ENCODE data around the gene LRTM2.

LRTM2 gene

DNA sequence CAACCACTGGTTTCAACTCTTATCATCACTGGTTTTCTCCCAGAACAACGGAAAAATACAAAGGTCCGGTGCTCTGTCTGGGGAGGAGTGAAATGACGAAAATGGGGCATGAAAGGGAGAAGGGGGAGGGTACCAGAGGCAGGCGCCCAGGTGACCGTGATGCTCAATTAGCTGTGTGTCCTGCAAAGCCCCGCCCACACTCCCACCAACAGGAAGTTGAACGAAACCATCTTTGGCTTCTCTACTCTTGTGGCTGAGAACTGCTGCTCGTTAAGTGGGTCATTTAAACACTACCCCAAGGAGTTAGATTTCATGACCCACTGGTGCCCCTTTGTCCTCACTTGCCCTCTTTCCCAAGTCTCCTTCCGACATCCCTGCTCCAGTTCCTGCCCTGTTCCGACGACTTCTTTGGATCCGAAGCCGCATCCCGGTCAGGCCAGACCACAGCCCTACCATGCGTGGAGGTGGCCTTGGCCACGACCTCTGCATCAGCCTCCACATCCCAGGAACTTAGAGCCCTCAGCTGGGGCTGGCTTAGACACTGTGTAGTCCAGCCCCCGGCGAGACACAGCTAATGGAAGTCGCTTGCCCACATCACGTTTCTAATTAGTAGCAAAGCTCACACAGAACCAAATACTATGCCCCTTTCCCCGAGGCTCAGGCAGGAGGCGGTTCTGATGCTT, 11.4 kb upstream of the LRTM2 start:
- Histone ChIP-seq H3K36me3 (ENCODE audit: control insufficient read depth, insufficient read depth, low read length) (no peaks in the 10 kb centered on the region), H3K9me3 (ENCODE audit: control insufficient read depth, insufficient read depth, low read length) (no peaks in the 10 kb centered on the region), H3K27me3 (ENCODE audit: control insufficient read depth, insufficient read depth, low read length) (no peaks in the 10 kb centered on the region), H3K9ac (ENCODE audit: low read depth, low read length) (no peak overlapping the region), H3K4me1 (ENCODE audit: control insufficient read depth, insufficient read depth, low read length) (no peaks in the 10 kb centered on the region), H3K4me3 (ENCODE audit: low read depth, low read length) (no peak overlapping the region)

DNA sequence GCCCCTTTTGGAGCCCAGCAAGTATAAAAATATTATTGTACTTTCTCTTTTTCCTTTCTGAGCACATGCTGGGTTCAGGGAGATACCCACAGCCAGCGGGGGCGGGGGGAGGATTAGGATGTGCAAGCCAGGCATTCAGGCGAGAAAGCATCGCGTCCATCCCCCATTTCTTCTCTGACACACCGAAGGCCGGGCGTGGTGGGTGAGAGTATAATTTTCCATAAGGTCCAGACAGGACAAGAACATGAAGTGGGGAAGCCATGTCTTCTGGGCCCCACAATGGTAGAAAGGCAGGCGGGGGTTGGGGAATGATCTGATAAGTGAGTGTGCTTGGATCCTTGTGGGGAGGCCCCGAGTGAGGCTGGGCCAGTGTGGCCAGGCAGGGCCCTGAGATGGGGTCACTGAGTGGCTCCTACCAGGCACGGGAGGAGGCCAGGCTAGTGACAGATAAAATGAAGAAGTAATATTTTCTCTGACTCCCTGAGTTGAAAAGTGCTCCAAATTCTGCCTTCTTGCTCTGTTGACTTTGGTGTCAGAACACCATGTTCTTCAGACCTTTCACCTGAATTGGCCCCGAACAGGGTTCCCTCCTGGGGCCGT, 10.7 kb upstream of the LRTM2 start:
- Histone ChIP-seq H3K4me3 (ENCODE audit: low read depth, low read length) (no peak overlapping the region), H3K4me1 (ENCODE audit: control insufficient read depth, insufficient read depth, low read length) (no peaks in the 10 kb centered on the region), H3K27me3 (ENCODE audit: control insufficient read depth, insufficient read depth, low read length) (no peaks in the 10 kb centered on the region), H3K9ac (ENCODE audit: low read depth, low read length) (no peak overlapping the region), H3K36me3 (ENCODE audit: control insufficient read depth, insufficient read depth, low read length) (no peaks in the 10 kb centered on the region), H3K9me3 (ENCODE audit: control insufficient read depth, insufficient read depth, low read length) (no peaks in the 10 kb centered on the region)

DNA sequence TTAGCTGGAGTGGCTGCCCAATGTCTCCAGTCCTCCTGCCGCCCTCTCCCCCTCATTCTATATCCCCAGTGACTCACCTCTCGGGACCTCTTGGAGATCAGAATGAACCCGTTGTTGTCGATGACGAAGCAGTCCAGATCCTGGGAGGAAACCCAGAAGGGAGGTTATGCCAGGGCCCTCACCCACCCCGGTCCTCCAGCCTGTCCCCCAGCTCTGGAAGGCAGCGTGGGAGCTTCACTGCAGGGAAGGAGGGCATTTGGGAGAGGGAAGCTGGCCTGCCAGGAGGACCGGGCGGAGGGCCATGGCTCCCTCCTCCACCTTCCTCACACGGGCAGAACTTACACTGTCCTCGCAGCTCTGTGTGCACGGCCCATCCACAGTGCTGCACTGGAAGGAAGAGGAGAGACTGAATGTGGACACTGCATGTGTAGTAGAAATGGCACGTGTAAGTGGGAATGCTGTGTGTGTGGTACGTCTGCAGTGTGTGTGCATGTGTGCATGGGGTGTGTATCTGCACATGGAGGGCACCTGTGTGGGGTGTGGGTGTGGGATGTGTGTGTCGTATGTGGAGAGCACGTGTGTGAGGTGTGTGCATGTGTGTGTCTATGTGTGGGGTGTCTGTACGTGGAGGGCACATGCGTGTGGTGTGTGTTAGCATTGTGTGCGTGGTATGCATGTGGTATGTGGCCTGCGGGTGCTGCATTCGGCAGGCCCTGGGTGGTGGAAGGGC, 10.0 kb upstream of the LRTM2 start:
- Histone ChIP-seq H3K4me3 (ENCODE audit: low read depth, low read length) (no peak overlapping the region), H3K9ac (ENCODE audit: low read depth, low read length) (no peak overlapping the region), H3K27me3 (ENCODE audit: control insufficient read depth, insufficient read depth, low read length) (no peaks in the 10 kb centered on the region)

DNA sequence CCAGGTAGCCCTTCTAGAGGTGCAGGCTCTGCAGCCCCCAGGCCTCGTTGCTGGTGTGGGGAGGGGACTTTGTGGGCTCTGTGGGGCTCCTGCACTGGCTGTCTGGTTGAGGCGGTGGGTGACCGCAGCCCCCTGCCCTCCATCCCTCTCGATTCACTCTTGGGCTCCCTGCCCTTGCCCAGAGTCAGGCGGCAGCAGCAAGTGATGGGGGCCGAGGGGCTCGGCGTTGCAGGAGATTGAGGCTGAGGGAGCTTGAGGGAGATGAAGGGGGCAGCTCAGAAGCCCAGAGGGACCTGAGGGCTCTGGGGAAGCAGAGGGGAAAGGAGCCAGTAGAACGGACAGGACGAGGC, 9.5 kb upstream of the LRTM2 start:
- Histone ChIP-seq H3K4me1 (ENCODE audit: control insufficient read depth, insufficient read depth, low read length) (no peaks in the 10 kb centered on the region), H3K9ac (ENCODE audit: low read depth, low read length) (no peak overlapping the region), H3K9me3 (ENCODE audit: control insufficient read depth, insufficient read depth, low read length) (no peaks in the 10 kb centered on the region), H3K27me3 (ENCODE audit: control insufficient read depth, insufficient read depth, low read length) (no peaks in the 10 kb centered on the region), H3K36me3 (ENCODE audit: control insufficient read depth, insufficient read depth, low read length) (no peaks in the 10 kb centered on the region), H3K4me3 (ENCODE audit: low read depth, low read length) (no peak overlapping the region)

More for the DNA sequence above, 10.0 kb upstream of the LRTM2 start:
- no peaks in the 10 kb centered on the region for H3K36me3 ChIP-seq (ENCODE audit: control insufficient read depth, insufficient read depth, low read length)
- H3K4me1 ChIP-seq (ENCODE audit: control insufficient read depth, insufficient read depth, low read length) = no peaks in the 10 kb centered on the region
- H3K9me3 ChIP-seq (ENCODE audit: control insufficient read depth, insufficient read depth, low read length) = no peaks in the 10 kb centered on the region

DNA sequence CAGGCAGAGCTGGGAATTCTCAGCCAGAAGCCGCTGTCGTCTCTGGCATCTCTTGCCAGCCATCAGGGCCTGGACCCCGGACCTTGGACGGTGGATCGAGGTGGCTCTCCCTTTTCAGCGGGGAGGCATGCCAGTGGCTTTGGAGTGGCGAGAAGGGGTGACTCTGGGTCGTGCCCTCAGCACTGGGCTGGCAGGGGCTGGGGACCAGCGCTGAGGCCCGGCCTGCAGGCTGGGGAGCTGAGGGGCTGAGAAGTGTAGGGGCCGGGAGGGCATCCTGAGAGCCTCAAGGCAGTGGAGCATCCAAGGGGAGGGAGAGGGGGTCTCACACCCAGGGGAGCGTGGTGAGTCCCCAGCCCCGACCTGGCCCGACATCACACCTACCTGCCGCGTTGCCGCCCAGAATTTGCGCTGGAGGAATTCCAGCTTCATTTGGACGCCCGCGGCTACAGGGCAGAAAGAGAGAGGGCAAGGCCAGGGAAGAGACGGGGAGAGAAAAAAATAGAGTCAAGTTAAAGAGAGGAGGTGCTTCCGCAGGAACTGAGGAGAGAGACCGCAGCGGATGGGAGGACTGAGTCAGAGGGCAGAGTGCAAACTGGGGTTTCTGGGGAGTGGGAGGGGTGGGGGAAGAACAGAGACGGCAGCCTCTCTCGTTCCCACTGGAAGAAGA, 9.0 kb upstream of the LRTM2 start:
- no peaks in the 10 kb centered on the region for H3K27me3 ChIP-seq (ENCODE audit: control insufficient read depth, insufficient read depth, low read length)
- no peak overlapping the region for H3K4me3 ChIP-seq (ENCODE audit: low read depth, low read length)
- H3K9ac ChIP-seq (ENCODE audit: low read depth, low read length) = no peak overlapping the region
- H3K36me3 ChIP-seq (ENCODE audit: control insufficient read depth, insufficient read depth, low read length) = no peaks in the 10 kb centered on the region
- H3K9me3 ChIP-seq (ENCODE audit: control insufficient read depth, insufficient read depth, low read length) = no peaks in the 10 kb centered on the region
- no peaks in the 10 kb centered on the region for H3K4me1 ChIP-seq (ENCODE audit: control insufficient read depth, insufficient read depth, low read length)

DNA sequence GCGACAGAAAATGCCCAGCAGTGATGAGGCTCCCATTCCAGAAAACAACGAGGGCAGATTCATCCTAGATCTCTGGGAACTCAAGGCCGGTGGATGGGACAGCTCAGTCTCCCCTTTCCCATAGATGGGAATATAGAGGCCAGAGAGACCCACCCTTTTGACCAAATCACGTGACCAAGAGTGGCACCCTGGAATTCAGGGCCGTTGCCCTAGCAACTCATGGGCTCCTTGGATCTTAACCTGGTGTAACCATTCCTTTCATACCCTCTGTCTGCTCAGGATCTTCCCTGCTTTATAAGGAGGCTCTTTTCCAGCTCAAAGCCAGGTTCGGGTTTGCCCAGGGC, 8.4 kb upstream of the LRTM2 start:
- H3K9ac ChIP-seq (ENCODE audit: low read depth, low read length) = no peak overlapping the region
- H3K4me1 ChIP-seq (ENCODE audit: control insufficient read depth, insufficient read depth, low read length) = no peaks in the 10 kb centered on the region
- H3K4me3 ChIP-seq (ENCODE audit: low read depth, low read length) = no peak overlapping the region
- H3K9me3 ChIP-seq (ENCODE audit: control insufficient read depth, insufficient read depth, low read length) = no peaks in the 10 kb centered on the region
- no peaks in the 10 kb centered on the region for H3K36me3 ChIP-seq (ENCODE audit: control insufficient read depth, insufficient read depth, low read length)
- H3K27me3 ChIP-seq (ENCODE audit: control insufficient read depth, insufficient read depth, low read length) = no peaks in the 10 kb centered on the region

DNA sequence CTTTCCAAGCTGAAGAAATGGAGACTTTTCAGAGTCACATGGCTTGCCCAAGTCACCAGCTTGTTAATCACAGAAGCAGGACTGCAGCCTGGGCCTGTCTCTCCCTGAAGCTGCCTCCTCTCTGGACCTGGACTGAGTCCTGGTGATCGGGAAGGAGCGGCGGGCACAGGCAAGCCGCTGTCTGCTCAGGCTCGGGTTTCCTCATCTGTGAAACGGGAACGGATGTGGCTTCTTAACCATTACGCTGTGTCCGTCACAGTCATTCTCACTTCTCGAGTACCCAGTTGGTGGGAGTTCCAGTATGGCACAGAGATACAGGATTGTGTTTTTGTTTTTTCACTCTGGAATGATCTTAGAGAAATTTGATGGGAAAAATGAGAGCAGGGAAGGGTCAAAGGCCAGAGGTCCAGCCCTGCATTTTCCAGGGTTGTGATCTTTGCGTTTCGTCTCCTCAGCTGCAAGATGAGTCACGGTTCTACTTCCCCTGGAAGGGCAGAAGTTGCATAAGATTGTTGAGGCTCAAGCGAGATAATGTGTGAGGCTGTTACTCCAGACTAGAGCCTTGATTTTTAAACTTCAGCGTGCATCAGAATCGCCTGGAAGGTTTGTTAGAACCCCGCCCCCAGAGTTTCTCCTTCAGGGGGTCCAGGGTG, 7.6 kb upstream of the LRTM2 start:
- no peak overlapping the region for H3K4me3 ChIP-seq (ENCODE audit: low read depth, low read length)
- no peaks in the 10 kb centered on the region for H3K4me1 ChIP-seq (ENCODE audit: control insufficient read depth, insufficient read depth, low read length)
- H3K27me3 ChIP-seq (ENCODE audit: control insufficient read depth, insufficient read depth, low read length) = no peaks in the 10 kb centered on the region
- H3K9ac ChIP-seq (ENCODE audit: low read depth, low read length) = no peak overlapping the region
- H3K9me3 ChIP-seq (ENCODE audit: control insufficient read depth, insufficient read depth, low read length) = no peaks in the 10 kb centered on the region
- H3K36me3 ChIP-seq (ENCODE audit: control insufficient read depth, insufficient read depth, low read length) = no peaks in the 10 kb centered on the region

DNA sequence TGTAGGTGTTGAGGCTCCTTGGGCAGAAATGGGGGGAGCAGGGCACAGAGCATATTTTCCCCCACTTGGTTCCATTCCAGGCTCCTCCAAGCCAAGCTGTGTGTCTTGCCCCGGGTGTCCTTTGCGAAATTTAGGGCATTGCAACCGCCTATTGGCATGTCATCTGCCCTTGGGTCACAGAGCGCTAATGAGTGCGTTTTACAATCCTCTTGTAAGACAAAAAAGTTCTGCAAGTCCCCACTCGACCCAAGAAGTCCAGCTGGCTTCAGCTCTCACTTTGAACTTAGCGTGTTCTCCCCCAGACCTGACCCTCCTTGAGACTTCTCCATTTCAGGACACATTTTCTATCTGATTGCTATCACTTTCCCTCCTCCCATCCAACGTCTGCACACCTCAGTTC, 6.1 kb upstream of the LRTM2 start:
- H3K4me1 ChIP-seq (ENCODE audit: control insufficient read depth, insufficient read depth, low read length) = no peaks in the 10 kb centered on the region
- no peaks in the 10 kb centered on the region for H3K36me3 ChIP-seq (ENCODE audit: control insufficient read depth, insufficient read depth, low read length)
- H3K9ac ChIP-seq (ENCODE audit: low read depth, low read length) = no peak overlapping the region
- H3K27me3 ChIP-seq (ENCODE audit: control insufficient read depth, insufficient read depth, low read length) = peaks cover under 1% of the 10 kb centered on the region
- no peak overlapping the region for H3K4me3 ChIP-seq (ENCODE audit: low read depth, low read length)
- no peaks in the 10 kb centered on the region for H3K9me3 ChIP-seq (ENCODE audit: control insufficient read depth, insufficient read depth, low read length)

DNA sequence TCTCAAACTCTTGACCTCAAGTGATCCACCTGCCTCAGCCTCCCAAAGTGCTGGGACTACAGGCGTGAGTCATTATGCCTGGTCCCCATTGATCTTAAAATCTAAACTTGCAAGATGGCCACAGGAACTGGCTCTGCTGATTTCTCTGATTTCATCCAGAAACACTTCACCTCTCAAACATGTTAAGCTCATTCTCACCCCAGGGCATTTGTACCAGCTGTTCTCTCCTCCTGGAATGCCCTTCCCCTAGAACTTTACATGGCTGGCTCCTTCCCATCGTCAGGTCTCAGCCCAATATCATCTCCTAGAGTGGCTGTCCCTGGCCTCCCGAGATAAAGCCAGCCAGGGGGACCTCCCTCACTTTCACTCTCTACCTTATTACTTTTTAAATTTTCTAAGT, 5.3 kb upstream of the LRTM2 start:
- H3K9me3 ChIP-seq (ENCODE audit: control insufficient read depth, insufficient read depth, low read length) = no peaks in the 10 kb centered on the region
- H3K36me3 ChIP-seq (ENCODE audit: control insufficient read depth, insufficient read depth, low read length) = no peaks in the 10 kb centered on the region
- H3K4me3 ChIP-seq (ENCODE audit: low read depth, low read length) = no peak overlapping the region
- H3K4me1 ChIP-seq (ENCODE audit: control insufficient read depth, insufficient read depth, low read length) = no peaks in the 10 kb centered on the region
- peaks cover 9% of the 10 kb centered on the region for H3K27me3 ChIP-seq (ENCODE audit: control insufficient read depth, insufficient read depth, low read length)
- no peak overlapping the region for H3K9ac ChIP-seq (ENCODE audit: low read depth, low read length)

DNA sequence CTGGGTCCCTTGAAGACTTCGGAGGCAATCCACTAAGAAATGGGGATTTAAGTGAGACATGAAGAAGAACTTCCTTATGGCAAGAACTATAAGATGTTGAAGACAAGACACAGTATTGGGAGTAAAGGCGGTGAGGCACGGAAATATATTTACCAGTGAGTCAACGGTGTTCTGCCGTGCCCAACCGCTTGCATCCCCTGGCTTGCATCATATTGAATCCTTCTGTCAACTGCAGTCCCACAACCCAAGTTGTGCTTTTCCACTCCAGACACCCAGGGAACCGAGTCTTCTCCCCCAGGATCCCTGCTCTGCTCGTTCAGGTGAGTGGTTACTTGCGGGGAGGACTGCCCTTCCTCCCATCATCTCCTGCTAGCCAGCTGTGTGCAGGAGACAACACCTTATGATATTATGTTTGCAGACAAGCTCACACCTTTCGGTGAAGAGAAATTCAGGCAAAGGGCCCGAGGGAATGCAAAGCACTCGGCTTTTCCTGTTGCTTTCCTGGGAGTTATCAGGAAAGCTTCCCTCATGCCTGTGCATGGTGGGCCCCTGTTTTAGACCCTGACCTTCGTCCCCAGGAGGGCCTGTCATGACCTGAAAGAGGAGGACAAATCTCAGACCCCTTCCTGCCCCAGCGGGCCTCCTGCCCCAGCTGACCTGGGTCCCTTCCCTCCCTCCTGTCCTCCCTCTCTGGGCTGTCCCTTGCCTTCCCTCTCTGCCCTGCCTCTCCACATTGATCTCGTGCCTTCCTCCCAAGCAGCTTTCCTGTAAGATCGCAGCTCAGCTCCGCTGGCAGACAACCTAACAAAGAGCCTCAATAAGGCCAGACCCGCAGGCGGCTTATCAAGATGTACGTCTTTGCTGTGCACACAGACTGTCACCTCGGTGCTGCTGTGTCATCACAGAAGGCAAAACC, 4.3 kb upstream of the LRTM2 start:
- H3K27me3 ChIP-seq (ENCODE audit: control insufficient read depth, insufficient read depth, low read length) = peaks cover 19% of the 10 kb centered on the region
- H3K4me3 ChIP-seq (ENCODE audit: low read depth, low read length) = no peak overlapping the region
- no peak overlapping the region for H3K9ac ChIP-seq (ENCODE audit: low read depth, low read length)
- H3K36me3 ChIP-seq (ENCODE audit: control insufficient read depth, insufficient read depth, low read length) = no peaks in the 10 kb centered on the region
- no peaks in the 10 kb centered on the region for H3K4me1 ChIP-seq (ENCODE audit: control insufficient read depth, insufficient read depth, low read length)
- H3K9me3 ChIP-seq (ENCODE audit: control insufficient read depth, insufficient read depth, low read length) = no peaks in the 10 kb centered on the region

Data from iPS-15b (cell line).